PC-3 (cell line): Measurements from ENCODE around the gene SUGP1. TPM values are rescaled to one million over a fixed set of nuclear protein-coding genes. Genes with fewer than 3 reads are reported as not detected.
A peak's percentile ranks its signal among the peaks of the same experiment; 100 is the strongest.
"Not testable (repeated sequence)": the region's sequence is repeated elsewhere in the genome, so short reads cannot be mapped to it uniquely, and the experiment has no call there.

Experiments used
- ATAC-seq: fragments of 200-7000 bp; cut with Tn5 transposase; 2 replicates; pipeline ENCODE4 v1.9.1; 2020; ENCODE audit warnings: mild to moderate bottlenecking, moderate library complexity
- BruUV-seq: library from RNA; stranded (reverse); fragments of 400-500 nt; replicated peaks from 2 replicates; lab custom pipeline; 2021; lab: Mats Ljungman, UMichigan
- CTCF ChIA-PET: fragments of 300-600 bp; sonication (Branson Sonifier 250); formaldehyde crosslinking; loops from one replicate; lab custom pipeline; 2022; ENCODE audit warnings: antibody characterized with exemption; lab: Charles Lee
- POLR2A ChIA-PET: fragments of 300-600 bp; sonication (Branson Sonifier 250); formaldehyde crosslinking; loops from one replicate; lab custom pipeline; 2022; ENCODE audit warnings: antibody characterized with exemption; ENCODE audit not compliant: unreplicated experiment; lab: Charles Lee
- DNase-seq: peaks from one replicate; pipeline ENCODE4 v3.0.0-alpha.2; 2015
- H2AFZ ChIP-seq: fragments of 300-600 bp; sonication (generic); 2 replicates; pipeline ENCODE4 v1.6.0; 2016; ENCODE audit warnings: antibody characterized with exemption, low read length
- H3F3A ChIP-seq: fragments of 300-600 bp; sonication (generic); one replicate; pipeline ENCODE4 v1.6.0; 2017; ENCODE audit warnings: antibody characterized with exemption, low read length, control low read depth, mild to moderate bottlenecking; ENCODE audit not compliant: unreplicated experiment
- H3K27ac ChIP-seq: fragments of 300-600 bp; sonication (generic); 2 replicates; pipeline ENCODE4 v1.5.1; 2016; ENCODE audit warnings: mild to moderate bottlenecking, low read length
- H3K27me3 ChIP-seq: fragments of 300-600 bp; sonication (generic); 2 replicates; pipeline ENCODE4 v1.6.1; 2016; ENCODE audit warnings: low read length, mixed read lengths
- H3K36me3 ChIP-seq: fragments of 300-600 bp; sonication (generic); 2 replicates; pipeline ENCODE4 v1.6.1; 2016; ENCODE audit warnings: low read depth, mixed run types, low read length, mixed read lengths
- H3K4me1 ChIP-seq: fragments of 300-600 bp; sonication (generic); 2 replicates; pipeline ENCODE4 v1.5.1; 2016; ENCODE audit warnings: low read length; ENCODE audit not compliant: insufficient read depth
- H3K4me2 ChIP-seq: fragments of 300-600 bp; sonication (generic); 2 replicates; pipeline ENCODE4 v1.6.0; 2016; ENCODE audit warnings: low read length
- H3K4me3 ChIP-seq: fragments of 300-600 bp; sonication (generic); 2 replicates; pipeline ENCODE4 v1.5.1; 2016; ENCODE audit warnings: mild to moderate bottlenecking, low read length, mixed read lengths
- H3K79me2 ChIP-seq: fragments of 300-600 bp; sonication (generic); 2 replicates; pipeline ENCODE4 v1.6.1; 2017; ENCODE audit warnings: low read length, mixed read lengths
- H3K9ac ChIP-seq: fragments of 300-600 bp; sonication (generic); 2 replicates; pipeline ENCODE4 v1.6.0; 2016; ENCODE audit warnings: mild to moderate bottlenecking, low read length
- H3K9me2 ChIP-seq: fragments of 300-600 bp; sonication (generic); replicated peaks from 2 replicates; pipeline ENCODE4 v1.6.1; 2016; ENCODE audit warnings: mixed run types, low read length, mixed read lengths
- H3K9me3 ChIP-seq: fragments of 300-600 bp; sonication (generic); 2 replicates; pipeline ENCODE4 v1.6.1; 2016; ENCODE audit warnings: low read length, mixed read lengths
- H4K20me1 ChIP-seq: fragments of 300-600 bp; sonication (generic); 2 replicates; pipeline ENCODE4 v1.6.1; 2016; ENCODE audit warnings: low read length, mixed read lengths
- EZH2 ChIP-seq: fragments of 300-600 bp; sonication (generic); IDR thresholded peaks from one replicate; pipeline ENCODE4 v1.6.1; 2017; ENCODE audit warnings: antibody characterized with exemption, mild to moderate bottlenecking, low read length; ENCODE audit not compliant: unreplicated experiment
- EZH2phosphoT487 ChIP-seq: fragments of 300-600 bp; sonication (generic); IDR thresholded peaks from 2 replicates; pipeline ENCODE4 v1.6.1; 2018; ENCODE audit warnings: mild to moderate bottlenecking, antibody characterized with exemption, low read length, borderline replicate concordance
- intact Hi-C: fragments of 100-400 bp; cut with micrococcal nuclease; formaldehyde crosslinking; loops from 2 replicates; pipeline ENCODE4 v1.9.0; 2023
- total RNA-seq: library from RNA; depleted of rRNA; stranded (reverse); fragments of >200 nt; gene quantifications from 2 replicates; pipeline ENCODE4 v1.2.3, GENCODE V29; 2014
- TF ChIP-seq, protein P1 (sequence below): fragments of 300-600 bp; sonication (generic); conservative IDR thresholded peaks from 2 replicates; pipeline ENCODE4 v1.5.1; 2017; ENCODE audit warnings: antibody characterized with exemption, low read depth, mild to moderate bottlenecking, low read length

Gene SUGP1
- total RNA-seq, 1 experiment from 2014 or later: 42.1 TPM

- Histone ChIP-seq H3K27ac (no peak overlapping the region), H4K20me1 (no peaks in the 10 kb centered on the region), H3K9me3 (no peaks in the 10 kb centered on the region), H3K9me2 (no peaks in the 10 kb centered on the region), H3F3A (no peaks in the 10 kb centered on the region), H3K4me1 (no peaks in the 10 kb centered on the region), H2AFZ (no peak overlapping the region), H3K36me3 (no peaks in the 10 kb centered on the region), H3K4me3 (no peak overlapping the region), H3K27me3 (peaks cover 11% of the 10 kb centered on the region; the same call in 1 of the 2 replicates), H3K9ac (no peak overlapping the region), H3K4me2 (no peak overlapping the region), H3K79me2 (no peaks in the 10 kb centered on the region)
- TF ChIP-seq EZH2 (no peak), EZH2phosphoT487 (no peak)
- TF ChIP-seq, protein P1, sequence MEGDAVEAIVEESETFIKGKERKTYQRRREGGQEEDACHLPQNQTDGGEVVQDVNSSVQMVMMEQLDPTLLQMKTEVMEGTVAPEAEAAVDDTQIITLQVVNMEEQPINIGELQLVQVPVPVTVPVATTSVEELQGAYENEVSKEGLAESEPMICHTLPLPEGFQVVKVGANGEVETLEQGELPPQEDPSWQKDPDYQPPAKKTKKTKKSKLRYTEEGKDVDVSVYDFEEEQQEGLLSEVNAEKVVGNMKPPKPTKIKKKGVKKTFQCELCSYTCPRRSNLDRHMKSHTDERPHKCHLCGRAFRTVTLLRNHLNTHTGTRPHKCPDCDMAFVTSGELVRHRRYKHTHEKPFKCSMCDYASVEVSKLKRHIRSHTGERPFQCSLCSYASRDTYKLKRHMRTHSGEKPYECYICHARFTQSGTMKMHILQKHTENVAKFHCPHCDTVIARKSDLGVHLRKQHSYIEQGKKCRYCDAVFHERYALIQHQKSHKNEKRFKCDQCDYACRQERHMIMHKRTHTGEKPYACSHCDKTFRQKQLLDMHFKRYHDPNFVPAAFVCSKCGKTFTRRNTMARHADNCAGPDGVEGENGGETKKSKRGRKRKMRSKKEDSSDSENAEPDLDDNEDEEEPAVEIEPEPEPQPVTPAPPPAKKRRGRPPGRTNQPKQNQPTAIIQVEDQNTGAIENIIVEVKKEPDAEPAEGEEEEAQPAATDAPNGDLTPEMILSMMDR: no peak
- POLR2A ChIA-PET: no interaction called here
- BruUV-seq: no TSS peak
- ATAC-seq: peak; percentile 22; the same call in 1 of the 2 replicates
- DNase-seq: no peak
- CTCF ChIA-PET: no interaction called here
- intact Hi-C loops: no loop called here
These were observed 64.0 kb downstream of the SUGP1 start for GRCh38 chr19:19256072-19256969.

GRCh38 chr19:19253409-19253808 is 66.9 kb downstream of the SUGP1 start:
- H3K9me3 ChIP-seq, H3K36me3 ChIP-seq, H3F3A ChIP-seq, H3K27ac ChIP-seq, H3K9me2 ChIP-seq, CTCF ChIA-PET, ATAC-seq, intact Hi-C loops, H4K20me1 ChIP-seq, BruUV-seq, H3K4me1 ChIP-seq, DNase-seq, H3K4me2 ChIP-seq, H2AFZ ChIP-seq, POLR2A ChIA-PET, H3K9ac ChIP-seq, H3K79me2 ChIP-seq, H3K4me3 ChIP-seq: not testable (repeated sequence)
- H3K27me3 ChIP-seq: peaks cover 16% of the 10 kb centered on the region; the same call in 1 of the 2 replicates

- no peaks in the 10 kb centered on the region for H3K9me3 ChIP-seq
- no peaks in the 10 kb centered on the region for H3K4me1 ChIP-seq
- ATAC-seq (no peak), DNase-seq (no peak)
- H3K9me2 ChIP-seq: no peaks in the 10 kb centered on the region
- H3K4me2 ChIP-seq: no peak overlapping the region
- ChIA-PET POLR2A (no interaction called here), CTCF (no interaction called here)
- 0 out of 2 replicates have a peak, but pooled peaks cover 8% of the 10 kb centered on the region for H3K27me3 ChIP-seq
- TF ChIP-seq, protein P1: no peak
- TF ChIP-seq EZH2phosphoT487: no peak
- H2AFZ ChIP-seq: no peak overlapping the region
- intact Hi-C loops: no loop called here
- H4K20me1 ChIP-seq: no peaks in the 10 kb centered on the region
- H3K79me2 ChIP-seq: no peaks in the 10 kb centered on the region
- no peak overlapping the region for H3K9ac ChIP-seq
- no peak overlapping the region for H3K4me3 ChIP-seq
- no peaks in the 10 kb centered on the region for H3F3A ChIP-seq
- no peak overlapping the region for H3K27ac ChIP-seq
- BruUV-seq: no TSS peak
- H3K36me3 ChIP-seq: no peaks in the 10 kb centered on the region
These were observed 70.0 kb downstream of the SUGP1 start for GRCh38 chr19:19250196-19250801.
